ENCODE data around the gene MYOZ3.

MYOZ3 gene

DNA sequence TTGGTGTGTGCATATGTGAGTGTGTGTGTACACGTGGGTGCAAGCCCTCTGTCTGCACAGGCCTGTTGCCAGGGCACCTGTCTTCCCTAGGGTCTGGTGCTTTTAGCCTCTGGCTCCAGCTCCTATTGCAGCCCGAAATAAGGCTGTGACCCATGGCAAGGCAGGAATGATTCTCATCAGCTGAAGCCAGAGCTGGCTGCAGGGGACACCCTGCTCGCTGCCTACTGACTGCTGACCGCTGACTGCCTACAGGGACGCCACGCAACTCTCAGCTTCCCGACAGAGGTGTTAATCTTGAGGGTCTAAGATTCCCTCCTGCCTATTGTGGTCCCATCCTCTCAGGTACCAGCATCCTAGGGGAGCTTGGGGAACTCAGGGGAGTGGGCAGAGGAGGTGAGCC is at the start of gene MYOZ3:
MYOZ3 (plus strand) TSS at position 166 of the 400 bp plus-strand sequence. CDS start 1,691 bp downstream, outside the sequence.
- ATAC-seq = no peak

GRCh38 chr5:150612405-150612804 is 48.6 kb upstream of the MYOZ3 start:
- ATAC-seq = no peak

GRCh38 chr5:150612905-150613670 is 48.0 kb upstream of the MYOZ3 start:
- no peak for ATAC-seq

DNA sequence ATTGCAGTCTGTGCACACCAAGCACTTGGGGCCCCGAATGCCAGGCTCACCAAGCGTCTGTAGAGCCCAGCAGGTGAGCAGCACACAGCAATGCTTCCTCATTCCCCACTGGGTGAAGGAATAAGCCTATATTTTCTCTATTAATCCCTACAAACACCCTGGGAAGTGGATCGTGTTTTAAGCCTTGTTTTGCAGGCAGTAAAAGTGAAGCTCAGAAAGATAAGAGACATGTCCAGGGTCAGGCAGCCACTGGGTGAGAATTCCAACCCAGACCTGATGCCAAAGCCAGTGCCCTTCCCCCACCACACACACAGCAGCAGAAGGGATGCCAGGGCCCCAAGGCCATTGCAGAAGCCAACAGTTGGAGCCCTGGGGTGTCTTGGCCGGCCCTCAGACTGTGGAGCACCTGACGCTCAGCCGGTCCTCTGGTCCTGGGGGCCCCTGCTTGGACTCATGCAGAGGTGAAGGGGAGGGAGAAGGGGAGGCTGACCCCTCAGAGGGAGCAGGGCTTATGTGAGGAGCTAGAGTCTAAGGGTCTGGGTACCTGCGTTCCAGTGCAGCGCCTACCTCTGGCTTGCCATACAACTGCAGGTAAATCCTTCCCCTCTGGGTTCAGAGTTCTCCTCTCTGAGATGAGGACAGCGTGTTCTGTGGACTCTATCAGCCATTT is 46.9 kb upstream of the MYOZ3 start:
- no peak for ATAC-seq

DNA sequence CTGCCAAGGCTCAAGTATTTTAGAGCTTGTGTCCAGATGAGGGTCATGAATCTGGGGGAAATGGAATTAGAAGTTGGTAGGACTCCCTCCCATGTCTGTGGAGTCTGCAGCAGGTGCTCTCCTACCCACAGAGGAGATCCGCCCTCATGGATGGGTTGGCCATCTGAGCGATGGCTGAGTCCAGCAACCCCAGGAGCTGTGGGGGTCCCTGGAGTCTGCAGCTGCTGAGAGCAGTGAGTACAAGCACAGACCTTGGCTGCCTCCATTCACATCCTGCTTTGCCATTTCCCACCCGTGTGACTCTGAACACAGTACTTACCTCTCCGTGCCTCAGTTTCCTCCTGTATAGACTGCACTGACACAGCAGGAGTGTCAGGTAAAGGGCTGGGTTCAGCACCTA is 46.4 kb upstream of the MYOZ3 start:
- no peak for ATAC-seq

- ATAC-seq = no peak
These were observed 45.8 kb upstream of the MYOZ3 start for GRCh38 chr5:150615141-150615699.

DNA sequence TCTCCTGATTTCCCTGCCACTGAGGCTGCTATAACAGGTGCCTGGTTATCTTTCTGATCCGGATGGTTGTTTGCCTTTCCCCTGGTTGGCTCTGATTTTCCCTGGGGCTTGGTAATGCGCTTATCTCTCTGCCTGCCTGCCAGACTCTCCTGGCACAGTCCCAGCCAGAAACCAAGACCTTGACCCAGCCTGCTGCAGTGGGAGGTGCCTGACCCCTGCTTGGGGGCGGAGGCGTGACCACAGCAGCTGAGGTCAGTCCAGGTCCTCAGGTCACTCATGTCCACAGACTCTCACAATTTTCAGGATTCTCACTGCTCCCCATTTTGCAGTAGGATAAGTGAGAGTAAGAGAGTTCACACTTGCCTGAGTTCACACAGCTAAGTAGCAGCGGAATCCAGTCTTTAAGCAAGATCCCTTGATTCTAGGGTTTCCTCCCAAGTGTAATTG is 45.0 kb upstream of the MYOZ3 start:
- ATAC-seq = no peak

DNA sequence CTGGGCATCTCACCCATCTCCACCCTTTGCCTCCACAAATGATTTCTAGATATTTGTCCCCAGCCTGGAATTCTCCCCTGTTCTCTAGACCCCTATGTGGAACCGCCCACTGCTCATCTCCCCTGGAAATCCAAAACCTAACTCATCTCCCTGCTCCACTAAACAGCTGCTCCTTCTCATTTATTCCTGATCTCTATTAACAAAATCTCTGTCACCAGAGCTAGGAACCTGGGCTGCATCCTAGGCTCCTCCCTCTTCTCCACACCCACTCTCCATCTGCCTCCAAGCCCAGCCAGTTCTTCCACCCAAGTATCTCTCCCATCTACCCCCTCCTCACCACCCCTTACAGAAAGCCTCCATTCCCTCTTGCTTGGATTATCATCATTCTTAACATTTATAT is 44.5 kb upstream of the MYOZ3 start:
- no peak for ATAC-seq

- no peak for ATAC-seq
These were observed 42.9 kb upstream of the MYOZ3 start for GRCh38 chr5:150618163-150618562.

DNA sequence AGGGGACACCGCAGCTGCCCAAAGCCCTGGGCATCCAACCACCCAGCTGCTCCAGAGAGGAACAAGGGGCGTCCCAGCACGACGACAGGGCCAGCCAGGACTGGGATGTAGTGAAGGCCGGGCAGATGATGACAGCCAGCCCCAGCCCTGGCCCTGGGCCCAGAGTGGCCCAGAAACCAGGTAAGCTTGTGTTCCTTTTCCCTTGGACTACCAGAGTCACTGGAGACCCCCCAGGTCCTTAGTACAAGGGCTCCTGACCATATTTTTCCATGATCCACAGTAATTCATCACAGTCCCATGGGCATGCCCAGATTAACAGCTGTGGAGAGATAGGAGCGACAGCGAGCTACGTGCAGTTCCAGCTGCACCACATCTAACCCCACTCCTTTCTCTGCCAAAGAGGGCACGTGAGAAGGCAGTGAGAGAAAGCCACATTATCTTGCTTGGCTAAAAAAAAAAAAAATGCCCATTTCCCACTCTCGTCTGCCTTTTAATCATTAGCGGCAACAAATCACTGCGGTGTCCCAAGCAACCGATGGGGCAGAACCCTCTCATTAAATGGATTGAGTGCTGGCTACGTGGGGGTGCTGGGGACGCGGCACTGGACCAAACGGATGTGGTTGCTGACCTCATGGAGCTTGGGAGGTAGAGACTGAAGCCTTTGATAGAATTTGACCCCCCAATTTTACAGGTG is 42.3 kb upstream of the MYOZ3 start:
- no peak for ATAC-seq

- no peak for ATAC-seq
These were observed 41.5 kb upstream of the MYOZ3 start for GRCh38 chr5:150619359-150620230.

DNA sequence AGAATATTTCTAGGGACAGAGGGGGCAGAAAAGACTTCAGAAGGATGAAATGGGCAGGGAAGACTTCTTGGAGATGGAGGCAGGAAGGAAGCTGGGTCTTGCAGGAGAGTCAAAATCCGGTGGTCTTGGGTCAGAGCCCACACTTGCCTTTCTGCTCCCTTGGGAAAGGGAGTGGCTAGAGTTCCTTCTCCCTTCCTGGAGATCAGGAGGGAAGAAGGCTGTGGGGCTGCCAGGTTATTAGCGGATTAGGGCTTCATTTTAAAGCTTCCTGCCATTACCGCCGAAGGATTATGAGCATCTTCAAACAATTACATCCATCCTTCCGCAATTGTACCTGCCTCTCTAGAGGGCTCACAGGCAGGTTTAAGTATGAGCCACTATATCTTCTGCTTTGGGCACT is 39.8 kb upstream of the MYOZ3 start:
- ATAC-seq = no peak

GRCh38 chr5:150622157-150622556 is 38.9 kb upstream of the MYOZ3 start:
- ATAC-seq = no peak

DNA sequence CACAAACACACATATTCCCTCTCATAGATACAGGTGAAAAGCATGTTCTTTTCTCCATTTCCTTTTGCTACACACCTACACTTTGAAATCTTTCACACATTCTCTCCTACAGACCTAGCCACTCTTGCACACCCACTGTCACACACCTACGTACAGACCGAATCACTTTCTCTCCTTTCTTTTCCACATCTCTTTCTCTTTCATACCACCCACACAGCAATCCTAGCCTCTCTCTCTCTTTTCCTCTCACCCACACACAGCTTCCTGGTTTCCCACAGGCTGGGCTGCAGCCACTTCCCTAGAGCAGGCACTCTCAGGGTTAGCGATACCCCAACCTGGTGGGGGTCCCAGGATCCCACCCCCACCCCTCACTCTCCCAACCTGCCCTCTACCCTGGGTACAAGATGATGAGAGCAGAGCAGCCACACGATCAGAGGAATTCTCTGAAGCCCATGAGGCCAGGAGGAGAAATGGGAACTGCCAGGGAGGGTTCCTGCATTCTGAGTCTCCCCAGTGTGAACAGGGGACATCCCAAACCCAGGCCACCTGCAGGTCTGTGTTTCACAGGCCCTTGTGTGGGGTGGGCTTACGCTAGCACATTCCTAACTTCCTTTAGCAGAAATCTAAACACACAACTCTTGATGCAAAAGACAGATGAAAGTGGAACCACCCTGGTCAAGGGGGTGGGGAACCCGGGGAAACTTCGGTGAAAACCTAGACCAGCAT is 37.7 kb upstream of the MYOZ3 start:
- no peak for ATAC-seq

DNA sequence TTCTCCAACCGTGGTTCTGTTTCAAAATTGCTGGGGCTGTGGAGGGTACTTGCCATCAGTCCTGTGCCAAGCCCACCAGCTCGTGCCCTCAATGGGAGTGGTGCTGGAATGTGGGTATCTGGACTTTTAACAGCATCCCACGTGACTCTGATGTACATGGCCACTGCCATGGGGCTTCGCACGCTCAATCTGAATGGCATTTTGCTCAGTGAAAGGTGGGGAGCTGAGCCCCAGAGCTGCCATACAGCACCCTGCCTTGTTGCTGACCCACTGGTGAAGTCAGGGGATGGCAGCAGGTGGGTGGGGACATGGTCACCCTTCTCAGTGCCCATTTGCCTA is 37.2 kb upstream of the MYOZ3 start:
- peak in 1 of 2 donors; percentile 4 for ATAC-seq

- peak; percentile 26 to 29 for ATAC-seq
These were observed 36.5 kb upstream of the MYOZ3 start for GRCh38 chr5:150624334-150625163.

GRCh38 chr5:150625164-150625535 is 35.9 kb upstream of the MYOZ3 start:
- no peak for ATAC-seq

DNA sequence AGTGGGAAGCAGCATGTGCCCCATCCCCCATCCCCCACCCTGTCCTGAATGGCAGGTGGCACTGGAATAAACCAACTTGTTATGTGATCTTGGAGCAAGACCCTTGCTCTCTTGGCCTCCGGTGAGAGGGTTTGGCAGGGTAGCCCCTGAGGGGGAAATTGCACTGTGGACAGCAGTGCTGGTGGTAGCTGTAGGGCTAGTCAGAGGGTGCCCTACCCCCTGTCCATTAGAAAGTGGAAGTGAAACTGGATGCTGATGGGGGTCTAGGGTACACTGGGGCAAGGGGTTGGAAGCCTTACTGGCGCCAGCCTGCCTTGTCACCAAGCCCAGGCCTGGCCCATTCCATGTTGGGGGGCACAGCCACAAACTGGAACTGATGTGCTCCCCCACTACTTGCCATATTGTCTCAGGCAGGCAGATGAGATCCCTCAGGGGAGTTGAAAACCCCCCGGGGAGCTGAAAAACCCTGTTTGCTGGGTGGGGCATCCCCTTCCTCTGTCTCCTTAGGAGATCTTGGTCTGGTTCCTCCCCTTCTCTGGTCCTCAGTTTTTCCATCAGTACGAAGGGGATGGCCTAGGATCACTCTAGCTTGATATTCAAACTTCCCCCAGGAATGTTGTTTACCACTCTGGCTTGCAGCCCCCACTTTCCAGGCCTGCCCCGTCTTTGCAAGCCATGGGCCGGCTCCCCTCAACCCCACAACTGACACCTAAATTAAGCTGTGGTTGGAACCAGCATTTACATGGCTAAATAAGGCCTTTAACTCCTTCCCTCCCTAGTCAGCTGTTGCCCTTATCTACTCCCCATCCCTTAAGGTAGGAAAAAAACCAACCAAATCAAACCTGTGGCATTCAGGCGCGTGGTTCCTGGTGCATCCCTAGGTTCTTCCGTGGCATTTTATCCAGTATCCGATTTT is 35.0 kb upstream of the MYOZ3 start:
- peak in 1 of 2 donors; percentile 21 for ATAC-seq

GRCh38 chr5:150626853-150627276 is 34.2 kb upstream of the MYOZ3 start:
- no peak for ATAC-seq

Measured in activated CD4-positive, CD25-positive, alpha-beta regulatory T cell treated with anti-CD3 and anti-CD28 coated beads, Interleukin-2, amount 50 U/mL, for 24 hours (primary cell).